EH (cell line): ENCODE data around the gene C4orf51.
"Not testable (repeated sequence)": the region's sequence is repeated elsewhere in the genome, so short reads cannot be mapped to it uniquely, and the experiment has no call there.

ENCODE experiments used
- DNase-seq: peaks from one replicate; pipeline ENCODE4 v3.0.0-alpha.2; 2015; ENCODE audit warnings: low read depth

The C4orf51 gene

GRCh38 chr4:145679991-145680455, at the start of gene C4orf51:
C4orf51 (plus strand) TSS chr4:145680146; CDS start chr4:145680204, 58 bp downstream.
- DNase-seq: peak; percentile 67

GRCh38 chr4:145635117-145635516, 44.8 kb upstream of the C4orf51 start:
- DNase-seq: no peak

- peak; percentile 5 for DNase-seq
Measured at GRCh38 chr4:145635630-145636029, 44.3 kb upstream of the C4orf51 start.

GRCh38 chr4:145639186-145639698, 40.7 kb upstream of the C4orf51 start:
- DNase-seq: no peak

- DNase-seq: peak; percentile 75
Measured at GRCh38 chr4:145640236-145640635, 39.7 kb upstream of the C4orf51 start.

GRCh38 chr4:145643295-145643694, 36.7 kb upstream of the C4orf51 start:
- DNase-seq: no peak

GRCh38 chr4:145644699-145645098, 35.2 kb upstream of the C4orf51 start:
- DNase-seq: peak; percentile 10

GRCh38 chr4:145656156-145656555, 23.8 kb upstream of the C4orf51 start:
- no peak for DNase-seq

GRCh38 chr4:145660064-145660463, 19.9 kb upstream of the C4orf51 start:
- DNase-seq: no peak

GRCh38 chr4:145663194-145663593, 16.8 kb upstream of the C4orf51 start:
- no peak for DNase-seq

GRCh38 chr4:145665773-145666172, 14.2 kb upstream of the C4orf51 start:
- peak; percentile 4 for DNase-seq

GRCh38 chr4:145670422-145670821, 9.5 kb upstream of the C4orf51 start:
- no peak for DNase-seq

GRCh38 chr4:145679520-145679919, 426 bp upstream of the C4orf51 start:
- DNase-seq: peak; percentile 89

GRCh38 chr4:145680902-145681301, 956 bp downstream of the C4orf51 start:
- DNase-seq: no peak

- DNase-seq: no peak
Measured at GRCh38 chr4:145681518-145681917, 1.6 kb downstream of the C4orf51 start.

- peak; percentile 2 for DNase-seq
Measured at GRCh38 chr4:145681956-145682355, 2.0 kb downstream of the C4orf51 start.

GRCh38 chr4:145686991-145687390, 7.0 kb downstream of the C4orf51 start:
- no peak for DNase-seq

GRCh38 chr4:145690610-145691009, 10.7 kb downstream of the C4orf51 start:
- DNase-seq: no peak

GRCh38 chr4:145691416-145691815, 11.5 kb downstream of the C4orf51 start:
- DNase-seq: not testable (repeated sequence)

- DNase-seq: peak; percentile 28
Measured at GRCh38 chr4:145694929-145695328, 15.0 kb downstream of the C4orf51 start.

GRCh38 chr4:145697332-145697731, 17.4 kb downstream of the C4orf51 start:
- no peak for DNase-seq

GRCh38 chr4:145698507-145698906, 18.6 kb downstream of the C4orf51 start:
- DNase-seq: no peak

GRCh38 chr4:145703850-145704497, 24.0 kb downstream of the C4orf51 start:
- DNase-seq: no peak

GRCh38 chr4:145709336-145709735, 29.4 kb downstream of the C4orf51 start:
- DNase-seq: no peak
